Measurements from ENCODE around the gene MACROD2. TPM values are rescaled to one million over a fixed set of nuclear protein-coding genes. Genes with fewer than 3 reads are reported as not detected.

Gene MACROD2
- total RNA-seq, 4 donors from 2014 or later, result 1.8 to 4.8 (median 2.9) TPM

- H3K4me3 ChIP-seq, result no peak overlapping the region
- H3K4me1 ChIP-seq, result no peaks in the 10 kb centered on the region
- WGBS, 2 donors, result 88 to 89% methylated on average over 2 of the region's 2 CpGs
- intact Hi-C loops (cut with DNase I), result no loop called here
- H3K27ac ChIP-seq, result no peak overlapping the region
- no peak for TF ChIP-seq POLR2A (IDR thresholded peaks at IDR 0.05)
- TF ChIP-seq CTCF (IDR thresholded peaks at IDR 0.05), result no peak
- no peaks in the 10 kb centered on the region for H3K9me3 ChIP-seq
- no peak for DNase-seq
- no peaks in the 10 kb centered on the region for H3K36me3 ChIP-seq
- no peaks in the 10 kb centered on the region for H3K27me3 ChIP-seq
These were observed 859.9 kb downstream of the MACROD2 start for GRCh38 chr20:14855171-14855570.

GRCh38 chr20:14859627-14860026 lies 864.3 kb downstream of the MACROD2 start:
- TF ChIP-seq CTCF (IDR thresholded peaks at IDR 0.05), result no peak
- no peak for TF ChIP-seq POLR2A (IDR thresholded peaks at IDR 0.05)
- no peak for DNase-seq
- Histone ChIP-seq H3K9me3 (no peaks in the 10 kb centered on the region), H3K36me3 (no peaks in the 10 kb centered on the region), H3K27ac (no peak overlapping the region), H3K27me3 (no peaks in the 10 kb centered on the region), H3K4me1 (no peaks in the 10 kb centered on the region), H3K4me3 (no peak overlapping the region)
- intact Hi-C loops (cut with DNase I), result no loop called here

- intact Hi-C loops (cut with DNase I), result no loop called here
- no peak overlapping the region for H3K4me3 ChIP-seq
- DNase-seq, result no peak
- no peaks in the 10 kb centered on the region for H3K36me3 ChIP-seq
- no peak for TF ChIP-seq POLR2A (IDR thresholded peaks at IDR 0.05)
- TF ChIP-seq CTCF (IDR thresholded peaks at IDR 0.05), result no peak
- H3K27me3 ChIP-seq, result no peaks in the 10 kb centered on the region
- no peak overlapping the region for H3K27ac ChIP-seq
- H3K4me1 ChIP-seq, result peaks cover 0 to 3% (median 0%) of the 10 kb centered on the region in 3 donors
- 8 to 10% methylated on average over 4 of the region's 4 CpGs for WGBS, 2 donors
- H3K9me3 ChIP-seq, result no peaks in the 10 kb centered on the region
These were observed 865.1 kb downstream of the MACROD2 start for GRCh38 chr20:14860410-14860814.

DNA sequence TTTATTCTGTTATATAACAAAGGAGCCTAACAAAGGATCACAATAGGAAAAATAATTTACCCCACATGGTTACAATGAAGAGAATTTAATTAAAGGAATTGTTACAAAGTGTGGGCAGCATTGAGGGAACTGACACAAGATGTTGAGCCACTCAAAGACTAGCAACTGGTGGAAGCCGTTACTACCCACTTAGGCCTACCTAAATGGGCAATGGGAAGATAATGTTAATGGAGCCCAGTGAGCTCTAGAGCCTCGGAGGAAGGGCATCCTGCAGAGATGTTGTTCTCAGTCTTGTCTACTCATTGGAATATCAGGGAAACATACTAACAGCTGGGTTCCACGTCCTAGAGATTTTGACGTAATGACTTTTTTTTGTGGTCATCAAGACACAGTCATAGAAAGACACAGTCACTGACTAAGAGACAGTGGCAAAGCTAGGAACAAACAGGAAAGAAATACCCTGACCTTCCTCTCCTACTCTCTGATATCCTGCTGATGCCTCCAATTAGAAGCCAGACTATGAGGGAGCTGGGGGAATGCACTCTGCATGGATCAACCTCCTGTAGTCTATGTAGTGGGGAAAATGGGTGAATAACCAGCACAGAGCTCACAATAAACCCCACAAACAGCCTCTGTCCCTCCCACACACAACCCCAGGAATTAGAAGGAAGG lies 865.8 kb downstream of the MACROD2 start:
- no peak overlapping the region for H3K4me3 ChIP-seq
- WGBS, 2 donors, result 89 to 94% methylated on average over 4 of the region's 4 CpGs
- H3K4me1 ChIP-seq, result peaks cover 0 to 6% (median 3%) of the 10 kb centered on the region in 3 donors
- H3K9me3 ChIP-seq, result no peaks in the 10 kb centered on the region
- no peak overlapping the region for H3K27ac ChIP-seq
- no peaks in the 10 kb centered on the region for H3K27me3 ChIP-seq
- H3K36me3 ChIP-seq, result no peaks in the 10 kb centered on the region
- intact Hi-C loops (cut with DNase I), result no loop called here
- TF ChIP-seq POLR2A (IDR thresholded peaks at IDR 0.05) (no peak), CTCF (IDR thresholded peaks at IDR 0.05) (no peak)
- DNase-seq, result no peak

- Histone ChIP-seq H3K9me3 (no peaks in the 10 kb centered on the region), H3K4me3 (no peak overlapping the region), H3K27ac (no peak overlapping the region), H3K27me3 (no peaks in the 10 kb centered on the region), H3K36me3 (no peaks in the 10 kb centered on the region), H3K4me1 (peaks cover 0 to 6% (median 3%) of the 10 kb centered on the region in 3 donors)
- no peak for TF ChIP-seq CTCF (IDR thresholded peaks at IDR 0.05)
- no peak for TF ChIP-seq POLR2A (IDR thresholded peaks at IDR 0.05)
- intact Hi-C loops (cut with DNase I), result no loop called here
- WGBS, 2 donors, result 31 to 46% methylated on average over 3 of the region's 3 CpGs
- no peak for DNase-seq
These were observed 869.9 kb downstream of the MACROD2 start for GRCh38 chr20:14865169-14865568.
